GM12878 (cell line): ENCODE data around the gene EXOC5. TPM values are rescaled to one million over a fixed set of nuclear protein-coding genes. Genes with fewer than 3 reads are reported as not detected.

Source experiments
- ATAC-seq: fragments of 200-7000 bp; cut with Tn5 transposase; 3 replicates; pipeline ENCODE4 v1.9.1; 2020; ENCODE audit warnings: mild to moderate bottlenecking, moderate library complexity
- BruUV-seq: library from RNA; stranded (reverse); fragments of 400-500 nt; replicated peaks from 2 replicates; lab custom pipeline; 2021; lab: Mats Ljungman, UMichigan
- CTCF ChIA-PET: fragments of 300-600 bp; sonication (Branson Sonifier 250); formaldehyde crosslinking; extraction: SDS; loops from one replicate; lab custom pipeline; 2021; ENCODE audit warnings: inconsistent platforms; lab: Yijun Ruan, JAX
- POLR2A ChIA-PET: fragments of 350-600 bp; formaldehyde crosslinking; extraction: SDS; loops from one replicate; lab custom pipeline; 2021; ENCODE audit warnings: inconsistent platforms; lab: Charles Lee
- RAD21 ChIA-PET: fragments of 300-600 bp; sonication (Branson Sonifier 250); formaldehyde crosslinking; loops from one replicate; lab custom pipeline; 2023; ENCODE audit warnings: antibody characterized with exemption; ENCODE audit not compliant: unreplicated experiment; lab: Charles Lee
- SMC1A ChIA-PET: fragments of 300-600 bp; sonication (Branson Sonifier 250); formaldehyde crosslinking; loops from one replicate; lab custom pipeline; 2023; ENCODE audit not compliant: unreplicated experiment, uncharacterized antibody; lab: Charles Lee
- DNase-seq: peaks from one replicate; pipeline ENCODE4 v3.0.0-alpha.2; 2011; ENCODE audit warnings: low read depth, low spot score
- FAIRE-seq: peaks from 3 replicates; lab custom pipeline; 2011; peaks lifted over from hg19 to GRCh38; lab: Jason Lieb, UNC
- H2AFZ ChIP-seq: 2 replicates; pipeline ENCODE4 v1.6.0; 2011; ENCODE audit warnings: low read depth, low read length, control low read depth; ENCODE audit not compliant: control insufficient read depth
- H3K27ac ChIP-seq: 2 replicates; pipeline ENCODE4 v1.5.1; 2011; ENCODE audit warnings: control low read depth; ENCODE audit not compliant: control insufficient read depth, insufficient read depth
- H3K27me3 ChIP-seq, 2 experiments: replicated peaks in 1 of 2; 2 replicates each; pipeline versions ENCODE4 v1.6.0 to v1.6.1; 2011; ENCODE audit warnings: low read length in 1 of 2; ENCODE audit not compliant: control insufficient read depth in 2 of 2, insufficient read depth in 2 of 2
- H3K36me3 ChIP-seq, 2 experiments: 2 replicates each; pipeline ENCODE4 v1.5.1; 2011; ENCODE audit warnings: low read length in 1 of 2; ENCODE audit not compliant: control insufficient read depth in 2 of 2, insufficient read depth in 2 of 2
- H3K4me1 ChIP-seq: 2 replicates; pipeline ENCODE4 v1.6.1; 2011; ENCODE audit warnings: mild to moderate bottlenecking, low read length, moderate library complexity, mixed read lengths; ENCODE audit not compliant: control insufficient read depth, insufficient read depth
- H3K4me2 ChIP-seq: 2 replicates; pipeline ENCODE4 v1.6.0; 2011; ENCODE audit warnings: control low read depth; ENCODE audit not compliant: control insufficient read depth, insufficient read depth
- H3K4me3 ChIP-seq: fragments of 200-600 bp; sonication (generic); 2 replicates; pipeline ENCODE4 v1.5.1; 2016
- H3K79me2 ChIP-seq: 2 replicates; pipeline ENCODE4 v1.6.0; 2011; ENCODE audit warnings: low read length; ENCODE audit not compliant: control insufficient read depth, insufficient read depth
- H3K9ac ChIP-seq: 2 replicates; pipeline ENCODE4 v1.8.0; 2011; ENCODE audit warnings: low read length, control low read depth, mixed read lengths; ENCODE audit not compliant: control insufficient read depth, insufficient read depth
- H3K9me3 ChIP-seq: replicated peaks from 3 replicates; pipeline ENCODE4 v1.5.1; 2011; ENCODE audit warnings: mild to moderate bottlenecking, low read length; ENCODE audit not compliant: control insufficient read depth, insufficient read depth
- H4K20me1 ChIP-seq: 2 replicates; pipeline ENCODE4 v1.6.0; 2011; ENCODE audit not compliant: control insufficient read depth, insufficient read depth
- ATF7 ChIP-seq: fragments of 450-650 bp; IDR thresholded peaks from 2 replicates; pipeline ENCODE4 v1.6.1; 2016; ENCODE audit warnings: low read depth, mild to moderate bottlenecking
- EED ChIP-seq: sonication (generic); IDR thresholded peaks from 2 replicates; pipeline ENCODE4 v1.6.1; 2016; ENCODE audit warnings: antibody characterized with exemption, low read depth
- EP300 ChIP-seq, 2 experiments: fragments of 150-350 bp in 1 of 2; IDR thresholded peaks; 2 replicates each; pipeline ENCODE4 v1.6.1; 2011 to 2012; ENCODE audit warnings: low read depth in 2 of 2, low read length in 2 of 2, borderline replicate concordance in 1 of 2, improper control_type of control experiment in 1 of 2, inconsistent platforms in 1 of 2; ENCODE audit not compliant: control insufficient read depth in 1 of 2
- KLF5 ChIP-seq: fragments of 450-650 bp; IDR thresholded peaks from 2 replicates; pipeline ENCODE4 v1.6.1; 2014; ENCODE audit warnings: mild to moderate bottlenecking; ENCODE audit not compliant: partially characterized antibody
- MTA3 ChIP-seq: IDR thresholded peaks from 2 replicates; pipeline ENCODE4 v1.6.1; 2012; ENCODE audit warnings: low read length, inconsistent platforms, borderline replicate concordance
- PAX8 ChIP-seq: fragments of 450-650 bp; IDR thresholded peaks from 2 replicates; pipeline ENCODE4 v1.6.1; 2017; ENCODE audit warnings: mild to moderate bottlenecking, moderate library complexity
- RAD21 ChIP-seq: IDR thresholded peaks from 2 replicates; pipeline ENCODE4 v1.6.1; 2011; ENCODE audit warnings: mild to moderate bottlenecking, low read depth, low read length, moderate library complexity; ENCODE audit not compliant: insufficient read depth
- RELA ChIP-seq: fragments of 450-650 bp; IDR thresholded peaks from 2 replicates; pipeline ENCODE4 v1.8.0; 2014; ENCODE audit warnings: borderline replicate concordance; ENCODE audit not compliant: partially characterized antibody
- WRNIP1 ChIP-seq: IDR thresholded peaks from 2 replicates; pipeline ENCODE4 v1.6.1; 2011; ENCODE audit warnings: low read depth, low read length, improper control_type of control experiment, borderline replicate concordance
- ZNF207 ChIP-seq: fragments of 450-650 bp; IDR thresholded peaks from 2 replicates; pipeline ENCODE4 v1.6.1; 2014; ENCODE audit warnings: antibody characterized with exemption, mild to moderate bottlenecking, borderline replicate concordance
- ZNF217 ChIP-seq: fragments of 450-650 bp; IDR thresholded peaks from 2 replicates; pipeline ENCODE4 v1.6.1; 2017; ENCODE audit warnings: antibody characterized with exemption, mild to moderate bottlenecking
- ZNF384 ChIP-seq: IDR thresholded peaks from 2 replicates; pipeline ENCODE4 v1.6.1; 2012; ENCODE audit warnings: low read depth, mild to moderate bottlenecking, low read length, improper control_type of control experiment, borderline replicate concordance
- WGBS: methylation state at CpG from one replicate; pipeline ENCODE4 v1.1.6; 2016; ENCODE audit warnings: low lambda C conversion rate; ENCODE audit not compliant: insufficient replicate concordance, insufficient coverage; ENCODE audit errors: missing lambda C conversion rate; 5-methylcytosine and 5-hydroxymethylcytosine counted together
- in situ Hi-C: fragments of 300-500 bp; cut with MboI; formaldehyde crosslinking; loops from 9 replicates; pipeline ENCODE4 v1.14.3; 2018; ENCODE audit warnings: mixed read lengths
- intact Hi-C: fragments of 100-400 bp; cut with micrococcal nuclease; formaldehyde crosslinking; loops from one replicate; pipeline ENCODE4 v1.14.2; 2022; ENCODE audit not compliant: unreplicated experiment
- polyA plus RNA-seq, 11 experiments: library from polyadenylated mRNA; depleted of rRNA in 4 of 11; unstranded in 6 of 11; stranded (reverse) in 5 of 11; fragments of >200 nt; fragmentation: Nextera tagmentation in 4 of 11; fragmentation: Illumina TruSeq in 1 of 11; extraction: Ambion mirVana in 4 of 11; extraction: Trizol in 1 of 11; gene quantifications; 1 replicate in 1 of 11; 2 replicates in 10 of 11; pipeline versions ENCODE4 v1.2.1 to v1.2.3, GENCODE V29; 2011 to 2016; ENCODE audit warnings: inconsistent platforms in 2 of 11, missing spikeins in 2 of 11, low read depth in 1 of 11
- total RNA-seq, 4 experiments: library from RNA; depleted of rRNA in 3 of 4; stranded (reverse); fragments of >200 nt in 3 of 4; fragmentation: Illumina TruSeq in 1 of 4; extraction: Trizol in 1 of 4; gene quantifications; 2 replicates each; pipeline versions ENCODE4 v1.2.1 to v1.2.3, GENCODE V29; 2013 to 2021
- TF ChIP-seq, protein P1 (sequence below): IDR thresholded peaks from 2 replicates; pipeline ENCODE4 v1.6.1; 2011; ENCODE audit warnings: borderline replicate concordance, low read depth, mild to moderate bottlenecking, moderate library complexity, low read length; ENCODE audit not compliant: insufficient read depth, poor library complexity, severe bottlenecking
- TF ChIP-seq, protein P2 (sequence below): fragments of 450-650 bp; IDR thresholded peaks from 2 replicates; pipeline ENCODE4 v1.6.1; 2017; ENCODE audit warnings: mild to moderate bottlenecking, low read depth, inconsistent platforms; ENCODE audit not compliant: poor library complexity, severe bottlenecking

Gene EXOC5
- total and polyA plus RNA-seq, 10 of the 15 experiments (the other 5 are each of a cell fraction or from before 2014, with no cell fraction given): 10.3 to 101 (median 43.6) TPM

DNA sequence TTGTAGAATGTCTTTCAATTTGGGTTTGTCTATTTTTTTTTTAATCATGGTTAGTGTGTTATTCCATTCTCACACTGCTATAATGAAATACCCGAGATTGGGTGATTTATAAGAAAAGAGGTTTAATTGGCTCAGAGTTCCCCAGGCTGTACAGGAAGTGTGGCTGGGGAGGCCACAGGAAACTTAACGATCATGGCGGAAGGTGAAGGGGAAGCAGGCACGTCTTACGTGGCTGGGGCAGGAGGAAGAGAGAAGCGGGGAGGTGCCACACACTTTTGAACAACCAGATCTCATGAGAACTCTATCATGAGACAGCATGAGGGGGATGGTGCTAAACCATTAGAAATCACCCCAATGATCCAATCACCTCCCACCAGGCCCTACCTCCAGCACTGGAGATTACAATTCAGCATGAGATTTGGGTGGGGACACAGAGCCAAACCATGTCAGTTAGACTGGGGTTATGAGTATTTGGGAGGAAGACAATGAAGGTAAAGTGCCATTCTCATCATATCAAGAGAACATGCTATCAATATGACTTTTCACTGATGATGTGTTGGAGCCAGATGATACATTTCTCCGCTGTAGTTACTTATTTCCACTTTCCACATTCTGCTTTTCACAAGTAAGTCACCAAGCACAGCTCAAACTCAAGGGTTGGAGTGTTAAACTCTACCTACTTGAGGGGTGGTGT is 45.8 kb upstream of the EXOC5 start:
- BruUV-seq: no TSS peak
- WGBS: 32% methylated on average over 7 of the region's 7 CpGs
- Histone ChIP-seq H3K9ac (no peak overlapping the region), H3K4me3 (no peak overlapping the region), H3K79me2 (no peaks in the 10 kb centered on the region), H3K36me3 (no peaks in the 10 kb centered on the region), H3K9me3 (no peaks in the 10 kb centered on the region)
- no peak for FAIRE-seq
- POLR2A ChIA-PET: no interaction called here
- TF ChIP-seq ZNF207: no peak
- no peak for TF ChIP-seq EP300 (IDR thresholded peaks at IDR 0.05; ENCODE audit: borderline replicate concordance in 1 of 2, control insufficient read depth in 1 of 2, low read depth in 2 of 2, low read length in 2 of 2)
- no peak for TF ChIP-seq MTA3
- no peak for TF ChIP-seq KLF5
- TF ChIP-seq PAX8: no peak
- no peak for TF ChIP-seq ATF7
- TF ChIP-seq WRNIP1: no peak
- no peak for TF ChIP-seq ZNF217
- TF ChIP-seq, protein P1, sequence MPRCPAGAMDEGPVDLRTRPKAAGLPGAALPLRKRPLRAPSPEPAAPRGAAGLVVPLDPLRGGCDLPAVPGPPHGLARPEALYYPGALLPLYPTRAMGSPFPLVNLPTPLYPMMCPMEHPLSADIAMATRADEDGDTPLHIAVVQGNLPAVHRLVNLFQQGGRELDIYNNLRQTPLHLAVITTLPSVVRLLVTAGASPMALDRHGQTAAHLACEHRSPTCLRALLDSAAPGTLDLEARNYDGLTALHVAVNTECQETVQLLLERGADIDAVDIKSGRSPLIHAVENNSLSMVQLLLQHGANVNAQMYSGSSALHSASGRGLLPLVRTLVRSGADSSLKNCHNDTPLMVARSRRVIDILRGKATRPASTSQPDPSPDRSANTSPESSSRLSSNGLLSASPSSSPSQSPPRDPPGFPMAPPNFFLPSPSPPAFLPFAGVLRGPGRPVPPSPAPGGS: no peak
- no peak for TF ChIP-seq RELA
- no peak for TF ChIP-seq RAD21
- TF ChIP-seq, protein P2, sequence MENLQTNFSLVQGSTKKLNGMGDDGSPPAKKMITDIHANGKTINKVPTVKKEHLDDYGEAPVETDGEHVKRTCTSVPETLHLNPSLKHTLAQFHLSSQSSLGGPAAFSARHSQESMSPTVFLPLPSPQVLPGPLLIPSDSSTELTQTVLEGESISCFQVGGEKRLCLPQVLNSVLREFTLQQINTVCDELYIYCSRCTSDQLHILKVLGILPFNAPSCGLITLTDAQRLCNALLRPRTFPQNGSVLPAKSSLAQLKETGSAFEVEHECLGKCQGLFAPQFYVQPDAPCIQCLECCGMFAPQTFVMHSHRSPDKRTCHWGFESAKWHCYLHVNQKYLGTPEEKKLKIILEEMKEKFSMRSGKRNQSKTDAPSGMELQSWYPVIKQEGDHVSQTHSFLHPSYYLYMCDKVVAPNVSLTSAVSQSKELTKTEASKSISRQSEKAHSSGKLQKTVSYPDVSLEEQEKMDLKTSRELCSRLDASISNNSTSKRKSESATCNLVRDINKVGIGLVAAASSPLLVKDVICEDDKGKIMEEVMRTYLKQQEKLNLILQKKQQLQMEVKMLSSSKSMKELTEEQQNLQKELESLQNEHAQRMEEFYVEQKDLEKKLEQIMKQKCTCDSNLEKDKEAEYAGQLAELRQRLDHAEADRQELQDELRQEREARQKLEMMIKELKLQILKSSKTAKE: no peak
- no peak for TF ChIP-seq ZNF384
- no peak for TF ChIP-seq EED
- TF ChIP-seq, all 136 proteins: peak for 0
- Histone ChIP-seq H3K27me3 (no peaks in the 10 kb centered on the region; a peak in 3 of 4 replicates), H3K4me1 (no peaks in the 10 kb centered on the region), H4K20me1 (no peaks in the 10 kb centered on the region), H3K4me2 (no peak overlapping the region), H2AFZ (no peak overlapping the region), H3K27ac (no peak overlapping the region)
- ATAC-seq: no peak
- ChIA-PET SMC1A (interaction anchor here (1.0 to 1.1 kb wide), 3 partner anchors 13 to 429 kb away, joined by 3 to 4 read pairs (median 3); no protein-coding TSS in a partner anchor), CTCF (interaction anchor here (0.6 to 3.3 kb wide), 5 partner anchors 12 to 823 kb away, joined by 3 to 46 read pairs (median 4); no protein-coding TSS in a partner anchor), RAD21 (no interaction called here)
- intact Hi-C loops (loop anchor here (5.0 to 10.0 kb wide), 3 partner anchors 247 to 758 kb away; no protein-coding TSS in a partner anchor), in situ Hi-C loops (loop anchor here (5.0 to 10.0 kb wide), 3 partner anchors 250 to 822 kb away; no protein-coding TSS in a partner anchor)
- DNase-seq: no peak
